ENCODE data around the gene KCNQ5.

KCNQ5 gene

DNA sequence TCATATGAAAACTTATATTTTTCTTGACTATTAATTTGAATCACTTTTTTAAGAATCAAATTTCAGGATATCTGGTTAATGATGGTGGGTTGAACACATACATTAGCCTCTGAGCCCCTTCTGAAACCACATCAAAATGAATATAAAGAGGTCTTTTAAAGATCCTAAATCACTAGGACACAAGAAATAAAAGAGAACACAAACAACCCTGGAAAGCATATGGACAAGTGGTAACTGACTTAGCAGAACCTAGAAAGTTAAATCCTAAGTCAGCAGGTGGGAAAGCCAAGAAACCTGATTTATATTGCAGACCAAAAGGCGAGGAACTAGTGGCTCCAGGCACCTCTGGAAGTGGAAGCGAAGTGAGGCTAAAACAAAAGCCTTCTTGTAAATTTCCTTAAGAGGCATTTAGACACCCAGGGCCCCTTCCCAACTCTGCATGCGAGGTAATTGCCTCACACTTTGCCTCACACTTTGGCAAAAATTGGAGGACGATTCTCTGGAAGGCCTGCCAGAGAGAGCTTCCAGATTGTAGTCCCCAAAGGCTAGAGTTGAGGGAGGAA is 309.5 kb downstream of the KCNQ5 start:
- Mint-ChIP-seq H3K4me3 (no peak overlapping the region), H3K4me1 (no peaks in the 10 kb centered on the region), H3K27me3 (no peaks in the 10 kb centered on the region), H3K36me3 (ENCODE audit: insufficient read depth) (no peaks in the 10 kb centered on the region), H3K27ac (ENCODE audit: low read depth) (no peak overlapping the region), H3K9me3 (no peaks in the 10 kb centered on the region)
- no peak for ATAC-seq (replicated peaks; ENCODE audit: extremely low read depth, poor library complexity, severe bottlenecking)
- no peak for DNase-seq (ENCODE audit: low spot score in 2 of 2)

- H3K36me3 Mint-ChIP-seq (ENCODE audit: insufficient read depth), result no peaks in the 10 kb centered on the region
- no peaks in the 10 kb centered on the region for H3K9me3 Mint-ChIP-seq
- H3K4me3 Mint-ChIP-seq, result no peak overlapping the region
- no peak for ATAC-seq (replicated peaks; ENCODE audit: extremely low read depth, poor library complexity, severe bottlenecking)
- H3K27ac Mint-ChIP-seq (ENCODE audit: low read depth), result no peak overlapping the region
- H3K27me3 Mint-ChIP-seq, result no peaks in the 10 kb centered on the region
- H3K4me1 Mint-ChIP-seq, result no peaks in the 10 kb centered on the region
- no peak for DNase-seq (ENCODE audit: low spot score in 2 of 2)
Observed at GRCh38 chr6:72933233-72933632, 311.4 kb downstream of the KCNQ5 start.

DNA sequence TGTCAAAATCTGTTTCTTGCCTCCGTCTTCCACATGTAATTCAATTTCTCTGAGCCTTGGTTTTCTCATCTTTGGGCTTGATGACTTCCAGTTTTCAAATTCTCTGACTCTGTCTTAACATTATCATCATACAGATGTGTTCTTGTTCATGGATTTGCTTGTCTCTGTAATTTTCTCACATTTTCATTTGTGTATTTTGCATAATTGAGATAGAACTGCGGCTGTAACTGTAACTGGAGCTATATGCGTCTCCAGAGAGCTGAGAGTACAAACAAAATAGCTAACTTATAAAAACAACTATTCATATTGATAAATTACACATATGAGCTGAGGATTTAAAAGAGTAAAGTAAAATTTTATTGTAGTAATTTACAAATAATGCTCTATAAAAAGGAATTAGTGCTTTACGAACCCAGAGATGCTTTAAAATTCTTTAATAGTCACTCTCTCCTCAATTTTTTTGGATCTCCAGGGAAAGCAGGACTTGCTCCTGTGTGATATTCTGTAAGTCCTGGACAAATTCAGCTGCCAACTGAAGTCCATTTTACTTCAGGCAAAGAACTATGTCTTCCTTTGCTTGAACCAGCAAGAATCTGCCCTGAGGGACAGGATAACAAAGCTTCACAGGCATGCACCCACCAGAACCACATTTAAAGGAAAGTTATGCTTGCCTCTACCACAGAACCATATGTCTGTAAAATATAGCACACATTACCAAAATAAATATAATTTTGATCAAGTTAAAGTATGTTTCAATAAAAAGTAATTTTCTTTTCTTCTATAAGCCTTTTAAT is 315.1 kb downstream of the KCNQ5 start:
- ATAC-seq (replicated peaks; ENCODE audit: extremely low read depth, poor library complexity, severe bottlenecking) (no peak), DNase-seq (ENCODE audit: low spot score in 2 of 2) (no peak)
- no peak overlapping the region for H3K27ac Mint-ChIP-seq (ENCODE audit: low read depth)
- no peak overlapping the region for H3K4me3 Mint-ChIP-seq
- no peaks in the 10 kb centered on the region for H3K9me3 Mint-ChIP-seq
- no peaks in the 10 kb centered on the region for H3K27me3 Mint-ChIP-seq
- no peaks in the 10 kb centered on the region for H3K4me1 Mint-ChIP-seq
- H3K36me3 Mint-ChIP-seq (ENCODE audit: insufficient read depth), result no peaks in the 10 kb centered on the region

GRCh38 chr6:72938104-72938503 is 316.2 kb downstream of the KCNQ5 start:
- ATAC-seq (replicated peaks; ENCODE audit: extremely low read depth, poor library complexity, severe bottlenecking) (no peak), DNase-seq (ENCODE audit: low spot score in 2 of 2) (no peak)
- H3K4me3 Mint-ChIP-seq, result no peak overlapping the region
- H3K27ac Mint-ChIP-seq (ENCODE audit: low read depth), result no peak overlapping the region
- H3K36me3 Mint-ChIP-seq (ENCODE audit: insufficient read depth), result no peaks in the 10 kb centered on the region
- no peaks in the 10 kb centered on the region for H3K27me3 Mint-ChIP-seq
- no peaks in the 10 kb centered on the region for H3K4me1 Mint-ChIP-seq
- H3K9me3 Mint-ChIP-seq, result no peaks in the 10 kb centered on the region

DNA sequence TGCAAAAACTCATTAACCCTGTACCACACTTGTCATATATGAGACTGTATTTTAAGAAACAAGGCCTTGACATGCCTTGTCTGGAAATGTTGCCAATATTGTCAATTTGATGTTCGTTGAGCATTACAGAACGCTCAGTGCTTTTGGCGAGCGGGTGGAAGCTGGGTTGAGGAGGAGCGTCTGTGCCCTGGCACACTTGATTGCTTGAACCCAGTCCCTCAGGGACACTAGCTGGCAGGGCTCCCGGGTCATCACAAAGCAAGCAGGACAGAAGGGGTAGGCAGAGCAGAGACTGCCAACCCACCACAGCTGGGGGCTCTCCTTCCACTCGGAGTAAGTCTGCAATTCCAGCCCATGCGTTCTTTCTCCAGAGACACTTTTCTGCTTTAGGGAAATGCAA is 317.1 kb downstream of the KCNQ5 start:
- no peaks in the 10 kb centered on the region for H3K9me3 Mint-ChIP-seq

DNA sequence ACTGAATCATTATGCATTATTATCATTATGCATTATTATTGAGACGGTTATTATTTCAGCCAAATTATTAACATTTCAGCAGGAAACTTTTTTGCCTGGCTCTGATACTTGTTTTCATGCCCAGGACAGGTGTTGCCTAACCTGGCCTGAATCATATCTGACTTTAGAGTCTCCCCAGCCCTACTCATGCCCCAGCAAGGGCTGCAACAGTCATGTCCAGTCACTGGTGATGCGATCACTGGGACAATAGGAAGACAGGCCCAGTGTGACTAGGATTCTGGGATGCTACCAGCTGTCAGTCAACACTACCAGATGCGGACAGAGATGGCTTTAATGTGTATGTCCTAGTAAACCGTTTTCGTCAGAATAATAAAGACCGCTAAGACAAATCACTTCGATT is 318.4 kb downstream of the KCNQ5 start:
- Mint-ChIP-seq H3K9me3 (no peaks in the 10 kb centered on the region), H3K4me3 (no peak overlapping the region), H3K27ac (ENCODE audit: low read depth) (no peak overlapping the region), H3K4me1 (no peaks in the 10 kb centered on the region), H3K36me3 (ENCODE audit: insufficient read depth) (no peaks in the 10 kb centered on the region), H3K27me3 (no peaks in the 10 kb centered on the region)
- no peak for ATAC-seq (replicated peaks; ENCODE audit: extremely low read depth, poor library complexity, severe bottlenecking)
- no peak for DNase-seq (ENCODE audit: low spot score in 2 of 2)

More for the DNA sequence above, 317.1 kb downstream of the KCNQ5 start:
- Mint-ChIP-seq H3K36me3 (ENCODE audit: insufficient read depth) (no peaks in the 10 kb centered on the region), H3K4me1 (no peaks in the 10 kb centered on the region), H3K4me3 (no peak overlapping the region), H3K27me3 (no peaks in the 10 kb centered on the region), H3K27ac (ENCODE audit: low read depth) (no peak overlapping the region)
- ATAC-seq (replicated peaks; ENCODE audit: extremely low read depth, poor library complexity, severe bottlenecking) (no peak), DNase-seq (ENCODE audit: low spot score in 2 of 2) (no peak)

- Mint-ChIP-seq H3K4me3 (no peak overlapping the region), H3K36me3 (ENCODE audit: insufficient read depth) (no peaks in the 10 kb centered on the region), H3K4me1 (no peaks in the 10 kb centered on the region), H3K27ac (ENCODE audit: low read depth) (no peak overlapping the region), H3K27me3 (no peaks in the 10 kb centered on the region), H3K9me3 (no peaks in the 10 kb centered on the region)
- no peak for DNase-seq (ENCODE audit: low spot score in 2 of 2)
- ATAC-seq (replicated peaks; ENCODE audit: extremely low read depth, poor library complexity, severe bottlenecking), result no peak
Observed at GRCh38 chr6:72941263-72941662, 319.4 kb downstream of the KCNQ5 start.

GRCh38 chr6:72941751-72942150 is 319.9 kb downstream of the KCNQ5 start:
- Mint-ChIP-seq H3K4me3 (no peak overlapping the region), H3K27ac (ENCODE audit: low read depth) (no peak overlapping the region), H3K9me3 (no peaks in the 10 kb centered on the region), H3K4me1 (no peaks in the 10 kb centered on the region), H3K27me3 (no peaks in the 10 kb centered on the region), H3K36me3 (ENCODE audit: insufficient read depth) (no peaks in the 10 kb centered on the region)
- no peak for DNase-seq (ENCODE audit: low spot score in 2 of 2)
- no peak for ATAC-seq (replicated peaks; ENCODE audit: extremely low read depth, poor library complexity, severe bottlenecking)

GRCh38 chr6:72943699-72944098 is 321.8 kb downstream of the KCNQ5 start:
- Mint-ChIP-seq H3K27me3 (no peaks in the 10 kb centered on the region), H3K4me3 (no peak overlapping the region), H3K36me3 (ENCODE audit: insufficient read depth) (no peaks in the 10 kb centered on the region), H3K4me1 (no peaks in the 10 kb centered on the region), H3K9me3 (no peaks in the 10 kb centered on the region), H3K27ac (ENCODE audit: low read depth) (no peak overlapping the region)
- DNase-seq (ENCODE audit: low spot score in 2 of 2) (no peak), ATAC-seq (replicated peaks; ENCODE audit: extremely low read depth, poor library complexity, severe bottlenecking) (no peak)

GRCh38 chr6:72944660-72945059 is 322.8 kb downstream of the KCNQ5 start:
- H3K27ac Mint-ChIP-seq (ENCODE audit: low read depth), result no peak overlapping the region
- no peaks in the 10 kb centered on the region for H3K27me3 Mint-ChIP-seq
- H3K9me3 Mint-ChIP-seq, result no peaks in the 10 kb centered on the region
- no peaks in the 10 kb centered on the region for H3K4me1 Mint-ChIP-seq
- H3K4me3 Mint-ChIP-seq, result no peak overlapping the region
- H3K36me3 Mint-ChIP-seq (ENCODE audit: insufficient read depth), result no peaks in the 10 kb centered on the region
- DNase-seq (ENCODE audit: low spot score in 2 of 2), result no peak
- no peak for ATAC-seq (replicated peaks; ENCODE audit: extremely low read depth, poor library complexity, severe bottlenecking)

GRCh38 chr6:72946774-72947173 is 324.9 kb downstream of the KCNQ5 start:
- Mint-ChIP-seq H3K4me3 (no peak overlapping the region), H3K4me1 (no peaks in the 10 kb centered on the region), H3K27ac (ENCODE audit: low read depth) (no peak overlapping the region), H3K9me3 (no peaks in the 10 kb centered on the region), H3K27me3 (no peaks in the 10 kb centered on the region), H3K36me3 (ENCODE audit: insufficient read depth) (no peaks in the 10 kb centered on the region)
- ATAC-seq (replicated peaks; ENCODE audit: extremely low read depth, poor library complexity, severe bottlenecking) (no peak), DNase-seq (ENCODE audit: low spot score in 2 of 2) (no peak)

- H3K36me3 Mint-ChIP-seq (ENCODE audit: insufficient read depth), result no peaks in the 10 kb centered on the region
- DNase-seq (ENCODE audit: low spot score in 2 of 2), result no peak
- H3K27me3 Mint-ChIP-seq, result no peaks in the 10 kb centered on the region
- H3K4me1 Mint-ChIP-seq, result no peaks in the 10 kb centered on the region
- no peak for ATAC-seq (replicated peaks; ENCODE audit: extremely low read depth, poor library complexity, severe bottlenecking)
- H3K4me3 Mint-ChIP-seq, result no peak overlapping the region
- H3K27ac Mint-ChIP-seq (ENCODE audit: low read depth), result no peak overlapping the region
- H3K9me3 Mint-ChIP-seq, result no peaks in the 10 kb centered on the region
Observed at GRCh38 chr6:72947534-72947933, 325.7 kb downstream of the KCNQ5 start.

- Mint-ChIP-seq H3K36me3 (ENCODE audit: insufficient read depth) (no peaks in the 10 kb centered on the region), H3K4me3 (no peak overlapping the region), H3K9me3 (no peaks in the 10 kb centered on the region), H3K27ac (ENCODE audit: low read depth) (no peak overlapping the region), H3K27me3 (no peaks in the 10 kb centered on the region), H3K4me1 (no peaks in the 10 kb centered on the region)
- no peak for DNase-seq (ENCODE audit: low spot score in 2 of 2)
- ATAC-seq (replicated peaks; ENCODE audit: extremely low read depth, poor library complexity, severe bottlenecking), result no peak
Observed at GRCh38 chr6:72948153-72948552, 326.3 kb downstream of the KCNQ5 start.
